GM06990 (cell line): ENCODE results near the gene S100A5.
"Not testable (repeated sequence)": the region's sequence is repeated elsewhere in the genome, so short reads cannot be mapped to it uniquely, and the experiment has no call there.

Source experiments
- DNase-seq: peaks from one replicate; pipeline ENCODE4 v3.0.0-alpha.2; 2011; ENCODE audit not compliant: insufficient read length; ENCODE audit errors: extremely low read depth
- H3K27me3 ChIP-seq: replicated peaks from 2 replicates; pipeline ENCODE4 v1.6.0; 2011; ENCODE audit warnings: low read length; ENCODE audit not compliant: control insufficient read depth, insufficient read depth
- H3K36me3 ChIP-seq: 2 replicates; pipeline ENCODE4 v1.5.1; 2011; ENCODE audit warnings: low read length; ENCODE audit not compliant: control insufficient read depth, insufficient read depth
- H3K4me3 ChIP-seq: replicated peaks from 2 replicates; pipeline ENCODE4 v1.5.1; 2011; ENCODE audit warnings: low read depth, mild to moderate bottlenecking, control low read depth, low read length
- CTCF ChIP-seq: IDR thresholded peaks from 2 replicates; pipeline ENCODE4 v1.5.1; 2011; ENCODE audit warnings: low read length, control low read depth, mild to moderate bottlenecking, inconsistent platforms; ENCODE audit not compliant: insufficient read depth, poor library complexity, severe bottlenecking

Gene S100A5

GRCh38 chr1:153567621-153568366 lies 27.1 kb upstream of the S100A5 start:
- H3K27me3 ChIP-seq, result no peaks in the 10 kb centered on the region

GRCh38 chr1:153566414-153567371 lies 26.0 kb upstream of the S100A5 start:
- H3K4me3 ChIP-seq, result no peak overlapping the region

More at GRCh38 chr1:153567621-153568366, 27.1 kb upstream of the S100A5 start:
- TF ChIP-seq CTCF, result no peak
- no peak overlapping the region for H3K4me3 ChIP-seq
- no peaks in the 10 kb centered on the region for H3K36me3 ChIP-seq
- no peak for DNase-seq

GRCh38 chr1:153565529-153566374 lies 25.0 kb upstream of the S100A5 start, which contains the start of gene S100A2:
S100A2 (minus strand) TSS chr1:153565844; CDS start chr1:153563877, 1,967 bp downstream.
- no peak for TF ChIP-seq CTCF
- Histone ChIP-seq H3K4me3 (no peak within 1 kb of the TSS), H3K36me3 (no peaks in the 10 kb centered on the region), H3K27me3 (no peaks in the 10 kb centered on the region)
- peak; percentile 44 for DNase-seq

More at GRCh38 chr1:153566414-153567371, 26.0 kb upstream of the S100A5 start:
- H3K36me3 ChIP-seq, result no peaks in the 10 kb centered on the region
- no peak for TF ChIP-seq CTCF
- DNase-seq, result peak; percentile 59
- no peaks in the 10 kb centered on the region for H3K27me3 ChIP-seq

- TF ChIP-seq CTCF, result no peak
- DNase-seq, result no peak
- H3K27me3 ChIP-seq, result no peaks in the 10 kb centered on the region
- H3K36me3 ChIP-seq, result no peaks in the 10 kb centered on the region
- H3K4me3 ChIP-seq, result no peak overlapping the region
Observed at GRCh38 chr1:153563991-153564390, 23.3 kb upstream of the S100A5 start.

- Histone ChIP-seq H3K27me3 (no peaks in the 10 kb centered on the region), H3K4me3 (no peak overlapping the region), H3K36me3 (no peaks in the 10 kb centered on the region)
- DNase-seq, result no peak
- TF ChIP-seq CTCF, result no peak
Observed at GRCh38 chr1:153563483-153563901, 22.8 kb upstream of the S100A5 start.

GRCh38 chr1:153562021-153562420 lies 21.3 kb upstream of the S100A5 start:
- H3K36me3 ChIP-seq, DNase-seq, H3K27me3 ChIP-seq, H3K4me3 ChIP-seq: not testable (repeated sequence)
